H9 (cell line): ENCODE results near the gene TMEM229B. TPM values are rescaled to one million over a fixed set of nuclear protein-coding genes. Genes with fewer than 3 reads are reported as not detected.

Experiments
- DNase-seq: peaks from one replicate; pipeline ENCODE4 v3.0.0-alpha.2; 2017
- H2AFZ ChIP-seq: one replicate; pipeline ENCODE4 v1.6.1; 2013; ENCODE audit warnings: mild to moderate bottlenecking, low read length, control low read depth, moderate library complexity
- H2AK5ac ChIP-seq: 2 replicates; pipeline ENCODE4 v1.6.1; 2013; ENCODE audit warnings: low read length, control low read depth, mixed read lengths; ENCODE audit not compliant: insufficient read length
- H2BK120ac ChIP-seq: one replicate; pipeline ENCODE4 v1.6.1; 2013; ENCODE audit warnings: low read depth, mild to moderate bottlenecking, low read length, control low read depth, inconsistent platforms; ENCODE audit not compliant: poor library complexity, severe bottlenecking
- H2BK12ac ChIP-seq: 2 replicates; pipeline ENCODE4 v1.6.1; 2013; ENCODE audit warnings: low read length, control low read depth, mixed read lengths, low read depth; ENCODE audit not compliant: insufficient read length
- H2BK15ac ChIP-seq: 2 replicates; pipeline ENCODE4 v1.6.1; 2013; ENCODE audit warnings: low read depth, low read length, control low read depth
- H2BK20ac ChIP-seq: one replicate; pipeline ENCODE4 v1.6.1; 2013; ENCODE audit warnings: low read depth, mild to moderate bottlenecking, low read length, control low read depth, inconsistent platforms; ENCODE audit not compliant: poor library complexity, severe bottlenecking
- H2BK5ac ChIP-seq: 2 replicates; pipeline ENCODE4 v1.6.1; 2013; ENCODE audit warnings: low read length, control low read depth, mixed read lengths; ENCODE audit not compliant: insufficient read length
- H3K14ac ChIP-seq: 2 replicates; pipeline ENCODE4 v1.6.1; 2013; ENCODE audit warnings: low read length, control low read depth; ENCODE audit not compliant: insufficient read depth
- H3K18ac ChIP-seq: 2 replicates; pipeline ENCODE4 v1.6.1; 2013; ENCODE audit warnings: low read depth, mild to moderate bottlenecking, mixed read lengths, low read length, control low read depth; ENCODE audit not compliant: insufficient read length
- H3K23ac ChIP-seq: 2 replicates; pipeline ENCODE4 v1.6.1; 2013; ENCODE audit warnings: low read length, control low read depth, mixed read lengths, low read depth; ENCODE audit not compliant: insufficient read length
- H3K23me2 ChIP-seq: 2 replicates; pipeline ENCODE4 v1.6.1; 2013; ENCODE audit warnings: low read depth, mild to moderate bottlenecking, mixed read lengths, low read length, control low read depth; ENCODE audit not compliant: insufficient read length, poor library complexity, severe bottlenecking
- H3K27ac ChIP-seq: 2 replicates; pipeline ENCODE4 v1.5.1; 2013; ENCODE audit warnings: low read length, control low read depth, mixed read lengths, low read depth; ENCODE audit not compliant: insufficient read length
- H3K27me3 ChIP-seq: 2 replicates; pipeline ENCODE4 v1.6.1; 2013; ENCODE audit warnings: low read length, control low read depth, inconsistent platforms; ENCODE audit not compliant: insufficient read depth
- H3K4ac ChIP-seq: 2 replicates; pipeline ENCODE4 v1.6.1; 2013; ENCODE audit warnings: low read depth, mild to moderate bottlenecking, control low read depth, inconsistent platforms, low read length, moderate library complexity
- H3K4me1 ChIP-seq: 2 replicates; pipeline ENCODE4 v1.6.1; 2013; ENCODE audit warnings: low read length, control low read depth, inconsistent platforms; ENCODE audit not compliant: insufficient read depth
- H3K4me2 ChIP-seq: 2 replicates; pipeline ENCODE4 v1.6.1; 2013; ENCODE audit warnings: low read length, control low read depth, mixed read lengths; ENCODE audit not compliant: insufficient read length, insufficient read depth
- H3K56ac ChIP-seq: 2 replicates; pipeline ENCODE4 v1.6.1; 2013; ENCODE audit warnings: low read depth, mild to moderate bottlenecking, mixed read lengths, low read length, control low read depth; ENCODE audit not compliant: insufficient read length
- H3K79me1 ChIP-seq: 2 replicates; pipeline ENCODE4 v1.6.1; 2013; ENCODE audit warnings: low read depth, mild to moderate bottlenecking, moderate library complexity, low read length, control low read depth, inconsistent platforms; ENCODE audit not compliant: insufficient read depth, poor library complexity, severe bottlenecking
- H3K79me2 ChIP-seq: 2 replicates; pipeline ENCODE4 v1.6.1; 2013; ENCODE audit warnings: low read length, control low read depth, inconsistent platforms; ENCODE audit not compliant: insufficient read depth
- H3K9ac ChIP-seq: 2 replicates; pipeline ENCODE4 v1.6.1; 2013; ENCODE audit warnings: low read length, control low read depth, mixed read lengths; ENCODE audit not compliant: insufficient read length; ENCODE audit errors: extremely low read depth
- H3K9me3 ChIP-seq: one replicate; pipeline ENCODE4 v1.6.1; 2013; ENCODE audit warnings: low read depth, low read length, inconsistent platforms; ENCODE audit not compliant: control insufficient read depth
- H3T11ph ChIP-seq: one replicate; pipeline ENCODE4 v1.6.1; 2013; ENCODE audit warnings: mild to moderate bottlenecking, low read length, control low read depth, inconsistent platforms
- H4K20me1 ChIP-seq: one replicate; pipeline ENCODE4 v1.6.1; 2013; ENCODE audit not compliant: control insufficient read depth, insufficient read length, insufficient read depth
- H4K5ac ChIP-seq: 2 replicates; pipeline ENCODE4 v1.6.1; 2013; ENCODE audit warnings: low read depth, mild to moderate bottlenecking, mixed read lengths, low read length, control low read depth; ENCODE audit not compliant: insufficient read length
- H4K8ac ChIP-seq: replicated peaks from 2 replicates; pipeline ENCODE4 v1.6.1; 2013; ENCODE audit warnings: low read length, control low read depth, mixed read lengths, low read depth; ENCODE audit not compliant: insufficient read length
- H4K91ac ChIP-seq: 2 replicates; pipeline ENCODE4 v1.6.1; 2013; ENCODE audit warnings: low read depth, mild to moderate bottlenecking, moderate library complexity, mixed read lengths, low read length, control low read depth; ENCODE audit not compliant: insufficient read length
- H3K27ac Mint-ChIP-seq, 3 experiments: 2 replicates in 2 of 3; 3 replicates in 1 of 3; pipeline ENCODE4 v1.8.0; 2020 to 2021; ENCODE audit warnings: mixed read lengths in 3 of 3, mild to moderate bottlenecking in 1 of 3, moderate library complexity in 1 of 3
- H3K27me3 Mint-ChIP-seq: 2 replicates; pipeline ENCODE4 v1.8.0; 2021; ENCODE audit warnings: low read depth, mild to moderate bottlenecking, moderate library complexity, mixed read lengths
- H3K36me3 Mint-ChIP-seq, 3 experiments: 2 replicates in 2 of 3; 3 replicates in 1 of 3; pipeline ENCODE4 v1.8.0; 2020 to 2021; ENCODE audit warnings: low read depth in 3 of 3, mixed read lengths in 3 of 3; ENCODE audit not compliant: insufficient read depth in 1 of 3
- H3K4me1 Mint-ChIP-seq, 2 experiments: 2 replicates each; pipeline ENCODE4 v1.8.0; 2020; ENCODE audit warnings: mixed read lengths in 2 of 2
- H3K4me3 Mint-ChIP-seq, 2 experiments: 2 replicates in 1 of 2; 3 replicates in 1 of 2; pipeline ENCODE4 v1.8.0; 2020 to 2021; ENCODE audit warnings: mild to moderate bottlenecking in 2 of 2, mixed read lengths in 2 of 2, moderate library complexity in 1 of 2
- H3K9me3 Mint-ChIP-seq, 2 experiments: 2 replicates in 1 of 2; 3 replicates in 1 of 2; pipeline ENCODE4 v1.8.0; 2020; ENCODE audit warnings: mild to moderate bottlenecking in 2 of 2, mixed read lengths in 2 of 2, moderate library complexity in 1 of 2
- WGBS: extraction: QIAGEN DNeasy Blood & Tissue Kit; methylation state at CpG from one replicate; pipeline ENCODE4 v1.1.7; 2013; ENCODE audit warnings: missing lambda C conversion rate, low lambda C conversion rate, mixed read lengths; ENCODE audit not compliant: insufficient read length; ENCODE audit errors: extremely low coverage; 5-methylcytosine and 5-hydroxymethylcytosine counted together
- long read RNA-seq: library from polyadenylated mRNA; unstranded; transcript quantifications from one replicate; pipeline ENCODE4 v2.0.0, GENCODE V29; 2020
- total RNA-seq: library from RNA; stranded (reverse); gene quantifications from 2 replicates; pipeline ENCODE4 v1.2.1, GENCODE V29; 2021
- TF ChIP-seq, protein P1 (sequence below): fragments of 200-600 bp; sonication (generic); conservative IDR thresholded peaks from 3 replicates; pipeline ENCODE4 v1.8.0; 2021; ENCODE audit warnings: antibody characterized with exemption, mild to moderate bottlenecking

The TMEM229B gene
- 0.22 and 0.24 TPM in 2 replicates for total RNA-seq
- long read RNA-seq, partial matches to known transcripts, result 0 of 1 reads
- long read RNA-seq, other reads (novel, unspliced or antisense), result 1 of 1 reads

DNA sequence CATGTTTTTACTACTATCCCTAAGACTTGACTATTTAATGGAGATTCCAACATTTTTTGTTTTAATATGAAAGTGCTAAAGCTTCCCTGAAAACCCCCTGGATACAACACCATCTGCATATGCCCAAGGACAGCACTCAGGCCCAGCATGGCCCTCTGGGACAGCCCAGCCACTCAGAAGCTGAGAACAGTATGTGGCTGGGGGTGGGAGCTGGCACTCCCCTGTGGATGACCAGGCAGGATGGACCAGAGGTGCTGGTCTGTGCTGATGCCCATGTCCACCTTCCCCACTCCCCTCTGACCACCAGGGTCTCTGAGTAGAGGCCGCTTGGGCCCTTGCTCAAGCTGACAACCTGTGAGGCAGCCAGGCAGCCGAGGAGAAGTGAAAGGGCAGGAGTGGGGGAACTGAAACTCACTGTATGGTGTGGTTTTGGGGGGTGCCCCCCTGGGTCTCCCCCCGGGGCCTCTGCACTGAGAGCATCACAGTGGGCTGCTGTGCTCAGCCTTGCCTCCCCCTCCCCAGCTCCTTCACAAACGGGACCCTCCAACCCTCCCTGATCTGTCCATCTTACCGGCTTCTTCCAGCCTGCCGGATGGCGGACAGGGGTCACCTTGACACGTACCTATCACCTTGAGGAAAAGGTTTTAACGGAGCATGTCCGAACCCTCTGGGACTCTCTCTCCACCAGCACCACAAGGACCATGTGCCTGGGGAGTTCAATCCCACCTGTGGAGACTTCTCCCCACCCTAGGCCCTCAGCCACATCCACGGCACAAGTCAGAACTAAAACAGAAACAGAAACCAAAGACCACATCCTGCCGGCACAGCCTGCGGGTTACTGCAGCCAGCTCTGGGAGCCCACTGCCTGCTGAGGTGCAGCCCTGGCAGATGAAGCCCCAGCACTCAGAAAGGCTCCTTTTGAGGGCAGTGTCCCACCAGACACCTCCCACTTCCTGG is at the start of gene TMEM229B:
Gene TMEM229B (minus strand): TSS at position 785 of the 957 bp plus-strand sequence. CDS start 14,798 bp downstream, outside the sequence.
- peaks cover 6% of the 10 kb centered on the region; the same call in 1 of the 2 replicates for H3K27me3 Mint-ChIP-seq
- Histone ChIP-seq H2BK20ac (no peak within 1 kb of the TSS), H2BK120ac (no peak within 1 kb of the TSS), H2BK12ac (no peak within 1 kb of the TSS), H3K79me1 (no peaks in the 10 kb centered on the region), H2BK15ac (no peak within 1 kb of the TSS), H3K56ac (no peak within 1 kb of the TSS), H3K79me2 (no peaks in the 10 kb centered on the region), H4K5ac (no peak within 1 kb of the TSS), H3K27me3 (no peaks in the 10 kb centered on the region), H3K4me1 (no peaks in the 10 kb centered on the region), H4K8ac (no peak within 1 kb of the TSS), H2BK5ac (no peak within 1 kb of the TSS), H3K18ac (no peak within 1 kb of the TSS), H3K27ac (no peak within 1 kb of the TSS), H4K20me1 (no peaks in the 10 kb centered on the region), H2AFZ (no peak within 1 kb of the TSS), H3K4me2 (no peak within 1 kb of the TSS), H3K23me2 (no peaks in the 10 kb centered on the region), H3K9me3 (peaks cover 4% of the 10 kb centered on the region), H3T11ph (no peak within 1 kb of the TSS), H2AK5ac (no peak within 1 kb of the TSS), H3K4ac (no peak within 1 kb of the TSS), H3K23ac (no peak within 1 kb of the TSS), H3K9ac (no peak within 1 kb of the TSS), H3K14ac (no peak within 1 kb of the TSS; the same call in 1 of the 2 replicates), H4K91ac (no peak within 1 kb of the TSS)
- TF ChIP-seq, protein P1, sequence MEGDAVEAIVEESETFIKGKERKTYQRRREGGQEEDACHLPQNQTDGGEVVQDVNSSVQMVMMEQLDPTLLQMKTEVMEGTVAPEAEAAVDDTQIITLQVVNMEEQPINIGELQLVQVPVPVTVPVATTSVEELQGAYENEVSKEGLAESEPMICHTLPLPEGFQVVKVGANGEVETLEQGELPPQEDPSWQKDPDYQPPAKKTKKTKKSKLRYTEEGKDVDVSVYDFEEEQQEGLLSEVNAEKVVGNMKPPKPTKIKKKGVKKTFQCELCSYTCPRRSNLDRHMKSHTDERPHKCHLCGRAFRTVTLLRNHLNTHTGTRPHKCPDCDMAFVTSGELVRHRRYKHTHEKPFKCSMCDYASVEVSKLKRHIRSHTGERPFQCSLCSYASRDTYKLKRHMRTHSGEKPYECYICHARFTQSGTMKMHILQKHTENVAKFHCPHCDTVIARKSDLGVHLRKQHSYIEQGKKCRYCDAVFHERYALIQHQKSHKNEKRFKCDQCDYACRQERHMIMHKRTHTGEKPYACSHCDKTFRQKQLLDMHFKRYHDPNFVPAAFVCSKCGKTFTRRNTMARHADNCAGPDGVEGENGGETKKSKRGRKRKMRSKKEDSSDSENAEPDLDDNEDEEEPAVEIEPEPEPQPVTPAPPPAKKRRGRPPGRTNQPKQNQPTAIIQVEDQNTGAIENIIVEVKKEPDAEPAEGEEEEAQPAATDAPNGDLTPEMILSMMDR, result no peak
- DNase-seq, result no peak
- H3K36me3 Mint-ChIP-seq, result peaks cover 7% of the 10 kb centered on the region in 3 experiments
- peak within 1 kb of the TSS in 1 of 3 experiments; percentile 55; a peak in 1 of 7 replicates for H3K27ac Mint-ChIP-seq
- H3K4me3 Mint-ChIP-seq, result no peak within 1 kb of the TSS
- H3K4me1 Mint-ChIP-seq, result peaks cover 21 to 25% of the 10 kb centered on the region in 2 experiments
- no CpG with 5 or more reads among the region's 13 CpGs for WGBS
- peaks cover 8 to 13% of the 10 kb centered on the region in 2 experiments for H3K9me3 Mint-ChIP-seq
